ENCODE data around the gene CDH11.

The CDH11 gene

DNA sequence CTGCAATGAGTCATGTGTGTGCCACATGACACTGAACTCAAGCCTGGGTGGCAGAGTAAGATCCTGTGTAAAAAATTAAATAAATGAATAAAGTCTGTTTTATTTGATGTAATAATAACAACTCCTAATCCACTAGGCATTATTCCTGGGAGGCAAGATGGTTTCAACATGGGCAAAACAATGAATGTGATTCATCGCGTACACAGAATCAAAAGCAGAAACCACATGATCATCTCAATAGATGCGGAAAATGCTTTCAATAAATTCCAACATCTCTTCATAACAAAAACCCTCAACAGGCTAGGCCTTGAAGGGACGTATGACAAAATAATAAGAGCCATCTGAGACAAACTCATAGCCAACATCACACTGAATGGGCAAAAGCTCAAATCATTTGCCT lies 195.4 kb downstream of the CDH11 start:
- DNase-seq, result no peak
- Mint-ChIP-seq H3K9me3 (peaks cover 14% of the 10 kb centered on the region), H3K4me1 (no peaks in the 10 kb centered on the region), H3K27me3 (peaks cover 3% of the 10 kb centered on the region), H3K27ac (no peak overlapping the region), H3K36me3 (no peaks in the 10 kb centered on the region), H3K4me3 (no peak overlapping the region)
- CTCF ChIA-PET, result no interaction called here

DNA sequence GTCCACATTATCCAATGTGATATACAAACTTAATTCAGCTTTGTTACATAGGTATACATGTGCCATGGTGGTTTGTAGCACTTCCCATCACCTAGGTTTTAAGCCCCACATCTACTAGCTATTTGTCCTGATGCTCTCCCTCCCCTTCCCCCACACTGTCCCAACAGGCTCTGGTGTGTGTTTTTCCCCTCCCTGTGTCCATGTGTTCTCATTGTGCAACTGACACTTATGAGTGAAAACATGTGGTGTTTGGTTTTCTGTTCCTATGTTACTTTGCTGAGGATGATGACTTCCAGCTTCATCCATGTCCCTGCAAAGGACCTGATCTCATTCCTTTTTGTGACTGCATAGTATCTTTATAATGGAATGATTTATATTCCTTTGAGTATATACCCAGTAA lies 196.7 kb downstream of the CDH11 start:
- CTCF ChIA-PET, result no interaction called here
- Mint-ChIP-seq H3K36me3 (no peaks in the 10 kb centered on the region), H3K27ac (no peak overlapping the region), H3K4me3 (no peak overlapping the region), H3K9me3 (peaks cover 15% of the 10 kb centered on the region), H3K4me1 (no peaks in the 10 kb centered on the region), H3K27me3 (peaks cover 3% of the 10 kb centered on the region)
- no peak for DNase-seq

DNA sequence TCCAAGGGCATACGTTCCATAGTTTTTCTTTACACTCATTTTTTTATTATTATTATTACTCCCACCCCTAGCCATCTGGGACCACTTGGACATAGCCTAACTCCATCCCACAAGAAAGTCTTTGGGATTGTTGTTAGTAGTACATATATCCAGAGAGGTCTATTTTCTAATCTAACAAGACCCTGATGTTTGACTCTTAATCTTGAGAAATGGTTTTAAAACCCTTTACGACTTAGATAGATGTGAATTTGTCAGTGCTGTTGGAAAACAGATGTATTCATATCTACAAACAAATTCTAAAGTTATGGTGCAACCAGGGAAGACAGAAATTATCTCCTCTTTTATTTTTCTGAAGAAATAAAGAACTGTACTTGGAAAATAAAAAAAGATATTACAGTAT lies 197.8 kb downstream of the CDH11 start:
- Mint-ChIP-seq H3K9me3 (peaks cover 14% of the 10 kb centered on the region), H3K36me3 (no peaks in the 10 kb centered on the region), H3K4me1 (no peaks in the 10 kb centered on the region), H3K27me3 (peaks cover 3% of the 10 kb centered on the region), H3K4me3 (no peak overlapping the region), H3K27ac (no peak overlapping the region)
- CTCF ChIA-PET, result no interaction called here
- DNase-seq, result no peak

DNA sequence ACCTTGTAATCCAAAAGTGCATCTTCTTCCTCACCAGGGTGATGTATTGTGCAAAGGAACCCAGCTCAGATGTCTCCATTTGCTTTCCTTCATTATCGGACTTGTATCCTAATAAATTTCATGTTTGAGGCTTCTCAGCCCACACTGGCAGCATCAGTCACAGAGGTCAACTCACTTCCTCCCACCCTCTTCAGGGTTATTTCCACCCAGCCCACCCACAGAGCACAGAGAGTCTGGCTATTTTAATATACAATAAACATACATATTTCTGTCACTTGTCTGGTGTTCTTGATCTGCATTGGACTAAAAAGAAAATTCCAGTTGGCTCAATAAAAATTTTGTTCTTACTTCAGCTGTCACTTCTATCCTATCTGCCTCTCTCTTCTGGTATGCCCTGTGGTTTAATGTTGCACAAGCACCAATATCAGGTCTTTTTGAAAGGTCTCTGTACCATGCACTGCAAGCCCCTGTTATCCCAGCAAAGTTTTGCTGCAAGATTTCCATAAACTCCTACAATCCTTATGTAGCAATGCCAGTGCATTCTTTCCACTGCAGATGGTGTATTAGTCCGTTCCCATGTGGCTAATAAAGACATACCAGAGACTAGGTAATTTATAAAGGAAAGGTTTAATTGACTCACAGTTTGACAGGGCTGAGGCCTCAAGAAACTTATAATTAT lies 201.8 kb downstream of the CDH11 start:
- no peak overlapping the region for H3K4me3 Mint-ChIP-seq
- no peaks in the 10 kb centered on the region for H3K4me1 Mint-ChIP-seq
- no peak for DNase-seq
- CTCF ChIA-PET, result no interaction called here
- peaks cover 3% of the 10 kb centered on the region for H3K27me3 Mint-ChIP-seq
- H3K36me3 Mint-ChIP-seq, result no peaks in the 10 kb centered on the region
- H3K27ac Mint-ChIP-seq, result no peak overlapping the region
- peaks cover 11% of the 10 kb centered on the region for H3K9me3 Mint-ChIP-seq

DNA sequence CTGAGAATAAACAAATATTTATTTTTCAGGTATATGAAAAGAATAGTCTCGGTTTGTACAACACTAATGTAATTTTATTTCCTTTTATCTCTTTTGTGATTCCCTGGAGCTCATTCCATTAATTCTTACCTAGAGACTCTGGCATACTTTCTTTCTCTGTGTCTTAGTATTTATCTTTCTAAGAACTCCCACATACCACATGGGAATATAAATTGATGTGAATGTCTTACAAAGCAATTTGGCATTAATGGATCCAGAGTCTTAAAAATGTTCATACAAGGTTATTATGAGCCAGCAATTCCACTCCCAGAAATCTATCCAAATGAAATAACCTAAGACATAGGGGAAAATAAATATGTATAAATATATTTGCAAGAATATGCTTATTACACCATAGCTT lies 202.7 kb downstream of the CDH11 start:
- Mint-ChIP-seq H3K27ac (no peak overlapping the region), H3K27me3 (peaks cover 3% of the 10 kb centered on the region)
- CTCF ChIA-PET, result no interaction called here

DNA sequence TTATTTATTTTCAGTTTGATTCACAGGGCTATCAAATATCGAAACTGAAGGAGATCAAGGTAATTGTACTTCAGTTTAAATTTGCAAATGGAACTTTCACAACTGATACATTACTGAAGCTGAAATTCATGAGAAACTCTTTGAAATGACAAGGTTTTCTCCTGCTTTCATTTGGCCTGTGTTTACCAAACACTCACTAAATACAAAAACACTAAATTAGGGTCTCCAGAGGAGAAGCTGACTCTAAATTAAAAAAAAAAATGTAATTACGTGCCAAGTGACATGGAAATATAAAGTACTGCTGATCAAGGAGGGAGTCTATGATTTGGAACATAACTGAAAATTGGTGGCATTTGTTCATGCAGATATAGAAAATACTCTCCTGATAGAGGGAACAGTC lies 205.8 kb downstream of the CDH11 start:
- no peaks in the 10 kb centered on the region for H3K4me1 Mint-ChIP-seq
- no peak overlapping the region for H3K4me3 Mint-ChIP-seq
- H3K9me3 Mint-ChIP-seq, result peaks cover 8% of the 10 kb centered on the region
- CTCF ChIA-PET, result no interaction called here
- no peak for DNase-seq
- H3K27ac Mint-ChIP-seq, result no peak overlapping the region
- H3K36me3 Mint-ChIP-seq, result no peaks in the 10 kb centered on the region
- no peaks in the 10 kb centered on the region for H3K27me3 Mint-ChIP-seq

More for the DNA sequence above, 202.7 kb downstream of the CDH11 start:
- H3K4me3 Mint-ChIP-seq, result no peak overlapping the region
- peaks cover 11% of the 10 kb centered on the region for H3K9me3 Mint-ChIP-seq
- no peaks in the 10 kb centered on the region for H3K4me1 Mint-ChIP-seq
- H3K36me3 Mint-ChIP-seq, result no peaks in the 10 kb centered on the region
- DNase-seq, result no peak

DNA sequence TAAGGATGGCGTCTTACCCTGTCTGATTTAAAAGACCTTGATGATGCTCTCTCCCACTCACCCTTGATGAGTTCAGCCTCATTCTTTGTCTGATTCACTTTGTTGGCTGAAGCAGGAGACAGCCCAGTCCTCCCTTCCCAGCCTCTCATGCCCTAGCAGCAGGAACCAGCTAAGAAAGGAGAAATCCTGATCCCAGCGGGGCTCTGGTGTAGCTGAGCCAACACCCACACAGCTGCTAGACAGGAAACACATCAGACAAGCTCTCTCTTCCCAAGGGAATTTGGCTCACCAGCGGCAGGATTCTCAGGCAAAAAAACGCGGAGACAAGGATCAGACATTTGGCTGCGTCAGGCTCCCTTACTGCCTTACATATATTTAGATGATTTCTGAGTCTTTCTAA lies 211.5 kb downstream of the CDH11 start:
- Mint-ChIP-seq H3K27ac (no peak overlapping the region), H3K27me3 (no peaks in the 10 kb centered on the region), H3K36me3 (no peaks in the 10 kb centered on the region), H3K4me3 (no peak overlapping the region), H3K4me1 (no peaks in the 10 kb centered on the region), H3K9me3 (no peaks in the 10 kb centered on the region)
- CTCF ChIA-PET, result no interaction called here
- no peak for DNase-seq

DNA sequence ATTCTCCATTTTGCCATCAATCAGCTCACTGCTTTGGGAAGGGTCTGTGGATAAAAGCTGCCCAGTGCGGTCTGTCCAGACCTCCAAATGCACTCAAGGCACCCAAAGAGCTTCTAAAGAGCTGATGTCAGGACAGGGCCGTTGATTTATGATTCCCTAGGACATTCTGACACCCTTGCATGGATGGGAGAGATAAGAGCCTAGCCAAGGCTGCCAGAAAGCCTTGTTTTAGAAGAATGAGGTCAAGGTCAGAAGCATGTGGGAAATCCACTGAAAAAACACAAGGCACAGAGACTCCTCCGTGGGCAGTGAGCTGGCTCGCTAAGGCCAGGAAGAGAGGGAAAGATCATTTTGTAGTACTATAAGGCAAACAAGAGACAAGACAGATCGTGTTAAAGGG lies 214.0 kb downstream of the CDH11 start:
- Mint-ChIP-seq H3K4me1 (no peaks in the 10 kb centered on the region), H3K4me3 (no peak overlapping the region), H3K27me3 (no peaks in the 10 kb centered on the region), H3K27ac (no peak overlapping the region), H3K9me3 (peaks cover 4% of the 10 kb centered on the region), H3K36me3 (no peaks in the 10 kb centered on the region)
- CTCF ChIA-PET, result no interaction called here
- no peak for DNase-seq

DNA sequence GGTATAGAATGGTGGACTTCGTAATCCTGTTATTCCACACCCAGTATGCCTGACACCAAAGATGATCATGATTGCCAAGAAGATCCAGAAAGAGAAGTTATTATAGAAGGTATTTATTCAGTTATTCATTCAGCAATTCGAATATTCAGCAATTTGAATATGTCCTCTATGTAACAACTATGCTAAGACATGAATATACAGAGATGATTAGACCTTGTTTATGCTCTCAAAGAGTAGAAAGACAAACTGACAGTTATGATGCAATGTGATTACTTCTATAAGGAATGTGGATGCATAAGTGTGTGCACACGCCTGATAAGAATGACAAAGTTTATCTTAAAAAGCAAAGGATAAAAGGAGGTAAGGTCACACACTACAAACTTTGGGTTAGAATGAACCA lies 218.1 kb downstream of the CDH11 start:
- Mint-ChIP-seq H3K4me1 (no peaks in the 10 kb centered on the region), H3K36me3 (no peaks in the 10 kb centered on the region), H3K27ac (no peak overlapping the region), H3K9me3 (peaks cover 4% of the 10 kb centered on the region), H3K4me3 (no peak overlapping the region), H3K27me3 (no peaks in the 10 kb centered on the region)
- no peak for DNase-seq
- CTCF ChIA-PET, result no interaction called here

DNA sequence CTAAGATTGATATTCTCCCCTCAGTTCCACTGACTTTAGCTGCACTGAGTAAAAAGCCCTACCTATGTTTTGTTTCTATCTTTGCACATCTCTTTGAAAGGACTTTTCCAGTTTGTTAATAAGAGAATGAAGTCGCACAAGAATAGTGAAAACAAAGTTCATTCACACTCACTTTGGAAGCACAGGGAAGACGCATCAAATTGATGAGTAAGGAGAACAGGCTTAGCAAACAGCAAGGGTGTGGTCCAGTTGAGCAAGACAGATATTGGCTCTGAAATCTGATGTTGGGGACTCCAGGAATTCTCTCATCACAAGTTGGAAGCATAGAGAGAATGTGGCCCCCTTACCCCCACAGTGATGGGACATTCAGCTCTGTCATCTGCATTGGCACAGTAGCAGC lies 221.3 kb downstream of the CDH11 start:
- H3K4me3 Mint-ChIP-seq, result no peak overlapping the region
- DNase-seq, result no peak
- H3K36me3 Mint-ChIP-seq, result no peaks in the 10 kb centered on the region
- no peak overlapping the region for H3K27ac Mint-ChIP-seq
- no peaks in the 10 kb centered on the region for H3K27me3 Mint-ChIP-seq
- CTCF ChIA-PET, result no interaction called here
- H3K9me3 Mint-ChIP-seq, result peaks cover 12% of the 10 kb centered on the region
- no peaks in the 10 kb centered on the region for H3K4me1 Mint-ChIP-seq

DNA sequence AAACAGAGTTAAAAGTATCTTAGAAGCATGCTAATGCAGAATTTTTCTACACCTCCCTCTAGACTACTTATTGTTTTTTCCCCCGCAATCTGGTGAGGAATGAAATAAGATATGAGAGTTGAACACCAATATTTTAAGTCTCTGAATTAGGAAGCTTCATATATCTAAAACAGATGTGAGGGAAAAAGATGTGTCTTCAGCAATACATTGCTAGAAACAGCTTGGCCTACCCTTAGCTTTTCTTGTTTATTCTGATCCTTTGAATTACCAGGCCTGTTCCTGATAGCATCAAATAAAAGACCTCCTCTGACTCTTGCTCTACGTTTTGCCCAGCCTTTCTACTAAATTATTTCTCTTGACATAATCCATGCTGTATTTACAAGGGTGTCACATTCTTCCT lies 221.8 kb downstream of the CDH11 start:
- H3K4me1 Mint-ChIP-seq, result no peaks in the 10 kb centered on the region
- H3K36me3 Mint-ChIP-seq, result no peaks in the 10 kb centered on the region
- peaks cover 13% of the 10 kb centered on the region for H3K9me3 Mint-ChIP-seq
- H3K4me3 Mint-ChIP-seq, result no peak overlapping the region
- H3K27me3 Mint-ChIP-seq, result no peaks in the 10 kb centered on the region
- CTCF ChIA-PET, result no interaction called here
- DNase-seq, result no peak
- H3K27ac Mint-ChIP-seq, result no peak overlapping the region

DNA sequence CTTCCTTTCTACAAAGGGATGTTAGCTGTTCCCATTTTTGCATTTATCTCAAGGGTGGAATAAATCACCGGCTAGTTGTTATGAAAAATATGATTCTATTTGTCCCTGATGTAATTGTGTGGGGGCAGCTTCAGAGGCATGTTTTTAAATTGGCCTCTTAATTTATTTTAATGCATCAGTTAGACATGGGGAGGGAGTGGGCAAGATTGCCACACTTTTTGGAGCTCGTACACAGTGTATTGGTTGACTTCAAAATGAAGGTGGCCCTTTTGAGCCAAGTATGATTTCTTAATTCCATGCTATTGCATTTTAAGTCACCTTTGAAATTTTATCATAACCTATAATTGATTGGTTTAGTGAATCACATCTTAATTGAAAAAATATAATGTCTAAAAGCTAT lies 223.7 kb downstream of the CDH11 start:
- CTCF ChIA-PET, result no interaction called here
- DNase-seq, result no peak
- no peak overlapping the region for H3K27ac Mint-ChIP-seq
- H3K4me3 Mint-ChIP-seq, result no peak overlapping the region
- no peaks in the 10 kb centered on the region for H3K4me1 Mint-ChIP-seq
- H3K36me3 Mint-ChIP-seq, result no peaks in the 10 kb centered on the region
- H3K27me3 Mint-ChIP-seq, result no peaks in the 10 kb centered on the region
- peaks cover 19% of the 10 kb centered on the region for H3K9me3 Mint-ChIP-seq

Measured in activated naive CD4-positive, alpha-beta T cell treated with anti-CD3 and anti-CD28 coated beads, Interleukin-2, amount 10 ng/mL, durations not matched to agents 7 days and 5 days (primary cell).